ENCODE data around the gene FNBP1L. TPM values are rescaled to one million over a fixed set of nuclear protein-coding genes. Genes with fewer than 3 reads are reported as not detected.

FNBP1L gene
- total and polyA plus RNA-seq, 2 experiments from 2014 or later: 19.1 to 22.4 TPM

- Histone ChIP-seq H2AFZ (no peak overlapping the region), H4K20me1 (ENCODE audit: insufficient read depth) (peaks cover 37% of the 10 kb centered on the region), H3K36me3 (ENCODE audit: low read depth) (no peaks in the 10 kb centered on the region; the same call in 1 of the 2 replicates), H3K4me2 (ENCODE audit: unreplicated experiment) (no peak overlapping the region), H3K9me2 (ENCODE audit: insufficient read depth) (no peaks in the 10 kb centered on the region), H3K9me3 (ENCODE audit: low read depth) (no peaks in the 10 kb centered on the region), H3K79me2 (ENCODE audit: insufficient read depth) (peaks cover 100% of the 10 kb centered on the region), H3K4me3 (no peak overlapping the region), H3K27ac (no peak overlapping the region), H3K27me3 (replicated peaks; ENCODE audit: insufficient read depth) (no peaks in the 10 kb centered on the region), H3K4me1 (ENCODE audit: insufficient read depth) (peaks cover 46% of the 10 kb centered on the region), H3F3A (ENCODE audit: insufficient read depth) (peaks cover 52% of the 10 kb centered on the region), H3K9ac (no peak overlapping the region)
- TF ChIP-seq EZH2 (IDR thresholded peaks at IDR 0.05; ENCODE audit: insufficient read depth, poor library complexity, severe bottlenecking) (no peak), EZH2phosphoT487 (IDR thresholded peaks at IDR 0.05; ENCODE audit: insufficient read depth, low read depth) (no peak)
- in situ Hi-C loops (cut with MboI): no loop called here
- DNase-seq: no peak
- WGBS, 2 experiments (ENCODE audit: low coverage in 1 of 2, low lambda C conversion rate in 2 of 2, missing lambda C conversion rate in 2 of 2): 15 to 19% methylated on average over 2 of the region's 2 CpGs
These were observed 150.5 kb downstream of the FNBP1L start for GRCh38 chr1:93598396-93598795.

GRCh38 chr1:93598861-93599439, 151.0 kb downstream of the FNBP1L start:
- H3K4me3 ChIP-seq: no peak overlapping the region
- no peaks in the 10 kb centered on the region; the same call in 1 of the 2 replicates for H3K36me3 ChIP-seq (ENCODE audit: low read depth)
- H3K9me3 ChIP-seq (ENCODE audit: low read depth): no peaks in the 10 kb centered on the region
- H2AFZ ChIP-seq: no peak overlapping the region
- H3K9me2 ChIP-seq (ENCODE audit: insufficient read depth): no peaks in the 10 kb centered on the region
- H3K27ac ChIP-seq: no peak overlapping the region
- H3K4me1 ChIP-seq (ENCODE audit: insufficient read depth): peaks cover 45% of the 10 kb centered on the region
- peaks cover 57% of the 10 kb centered on the region for H3F3A ChIP-seq (ENCODE audit: insufficient read depth)
- DNase-seq: no peak
- TF ChIP-seq EZH2 (IDR thresholded peaks at IDR 0.05; ENCODE audit: insufficient read depth, poor library complexity, severe bottlenecking): no peak
- no peak for TF ChIP-seq EZH2phosphoT487 (IDR thresholded peaks at IDR 0.05; ENCODE audit: insufficient read depth, low read depth)
- H3K79me2 ChIP-seq (ENCODE audit: insufficient read depth): peaks cover 100% of the 10 kb centered on the region
- H4K20me1 ChIP-seq (ENCODE audit: insufficient read depth): peaks cover 37% of the 10 kb centered on the region
- H3K9ac ChIP-seq: no peak overlapping the region
- 71 to 72% methylated on average over 7 of the region's 7 CpGs for WGBS, 2 experiments (ENCODE audit: low coverage in 1 of 2, low lambda C conversion rate in 2 of 2, missing lambda C conversion rate in 2 of 2)
- in situ Hi-C loops (cut with MboI): no loop called here
- H3K27me3 ChIP-seq (replicated peaks; ENCODE audit: insufficient read depth): no peaks in the 10 kb centered on the region
- no peak overlapping the region for H3K4me2 ChIP-seq (ENCODE audit: unreplicated experiment)

GRCh38 chr1:93599479-93599878, 151.6 kb downstream of the FNBP1L start:
- in situ Hi-C loops (cut with MboI): no loop called here

GRCh38 chr1:93600663-93601062, 152.7 kb downstream of the FNBP1L start:
- Histone ChIP-seq H3K9me3 (ENCODE audit: low read depth) (no peaks in the 10 kb centered on the region), H3K9ac (no peak overlapping the region), H2AFZ (no peak overlapping the region), H4K20me1 (ENCODE audit: insufficient read depth) (peaks cover 41% of the 10 kb centered on the region), H3K4me3 (no peak overlapping the region), H3K27me3 (replicated peaks; ENCODE audit: insufficient read depth) (no peaks in the 10 kb centered on the region), H3K36me3 (ENCODE audit: low read depth) (no peaks in the 10 kb centered on the region; the same call in 1 of the 2 replicates), H3K4me1 (ENCODE audit: insufficient read depth) (peaks cover 45% of the 10 kb centered on the region), H3K9me2 (ENCODE audit: insufficient read depth) (no peaks in the 10 kb centered on the region), H3F3A (ENCODE audit: insufficient read depth) (peaks cover 64% of the 10 kb centered on the region), H3K79me2 (ENCODE audit: insufficient read depth) (peaks cover 100% of the 10 kb centered on the region), H3K4me2 (ENCODE audit: unreplicated experiment) (no peak overlapping the region), H3K27ac (no peak overlapping the region)
- no peak for DNase-seq
- WGBS, 2 experiments (ENCODE audit: low coverage in 1 of 2, low lambda C conversion rate in 2 of 2, missing lambda C conversion rate in 2 of 2): 94 to 96% methylated on average over 2 of the region's 2 CpGs
- TF ChIP-seq EZH2 (IDR thresholded peaks at IDR 0.05; ENCODE audit: insufficient read depth, poor library complexity, severe bottlenecking) (no peak), EZH2phosphoT487 (IDR thresholded peaks at IDR 0.05; ENCODE audit: insufficient read depth, low read depth) (no peak)
- in situ Hi-C loops (cut with MboI): no loop called here

More at GRCh38 chr1:93599479-93599878, 151.6 kb downstream of the FNBP1L start:
- no peak for TF ChIP-seq EZH2 (IDR thresholded peaks at IDR 0.05; ENCODE audit: insufficient read depth, poor library complexity, severe bottlenecking)
- TF ChIP-seq EZH2phosphoT487 (IDR thresholded peaks at IDR 0.05; ENCODE audit: insufficient read depth, low read depth): no peak
- Histone ChIP-seq H3K9ac (no peak overlapping the region), H2AFZ (no peak overlapping the region), H3K4me1 (ENCODE audit: insufficient read depth) (peaks cover 45% of the 10 kb centered on the region), H3K4me3 (no peak overlapping the region), H3K9me3 (ENCODE audit: low read depth) (no peaks in the 10 kb centered on the region), H3K9me2 (ENCODE audit: insufficient read depth) (no peaks in the 10 kb centered on the region), H3K36me3 (ENCODE audit: low read depth) (no peaks in the 10 kb centered on the region; the same call in 1 of the 2 replicates), H3F3A (ENCODE audit: insufficient read depth) (peaks cover 62% of the 10 kb centered on the region), H3K79me2 (ENCODE audit: insufficient read depth) (peaks cover 100% of the 10 kb centered on the region), H3K27me3 (replicated peaks; ENCODE audit: insufficient read depth) (no peaks in the 10 kb centered on the region), H3K27ac (no peak overlapping the region), H3K4me2 (ENCODE audit: unreplicated experiment) (no peak overlapping the region), H4K20me1 (ENCODE audit: insufficient read depth) (peaks cover 39% of the 10 kb centered on the region)
- DNase-seq: no peak
- 96 to 100% methylated on average over 6 of the region's 6 CpGs for WGBS, 2 experiments (ENCODE audit: low coverage in 1 of 2, low lambda C conversion rate in 2 of 2, missing lambda C conversion rate in 2 of 2)

Data from GM23248 (cell line).